Spleen (tissue), 11 donors: Measurements from ENCODE around the gene KRT31. TPM values are rescaled to one million over a fixed set of nuclear protein-coding genes. Genes with fewer than 3 reads are reported as not detected.

ENCODE experiments used
- DNase-seq: peaks from one replicate; pipeline ENCODE4 v3.0.0-alpha.2; 2020
- H3K27ac ChIP-seq, 8 donors: fragments of 200-600 bp; sonication (generic) in 7 of 8; 1 replicate in 4 of 8; 2 replicates in 4 of 8; pipeline versions ENCODE4 v1.5.0 to v1.8.0; 2016 to 2021; ENCODE audit warnings: inconsistent platforms in 4 of 8, mild to moderate bottlenecking in 4 of 8, moderate library complexity in 1 of 8
- H3K27me3 ChIP-seq, 7 donors: fragments of 200-600 bp; sonication (generic) in 6 of 7; replicated peaks in 1 of 7; 1 replicate in 4 of 7; 2 replicates in 3 of 7; pipeline versions ENCODE4 v1.5.0 to v1.8.0; 2016 to 2021; ENCODE audit warnings: inconsistent platforms in 3 of 7, mild to moderate bottlenecking in 1 of 7
- H3K36me3 ChIP-seq, 6 donors: fragments of 200-600 bp; sonication (generic) in 5 of 6; 1 replicate in 4 of 6; 2 replicates in 2 of 6; pipeline versions ENCODE4 v1.5.0 to v1.8.0; 2016 to 2021; ENCODE audit warnings: inconsistent platforms in 2 of 6
- H3K4me1 ChIP-seq, 6 donors: fragments of 200-600 bp; sonication (generic) in 5 of 6; 1 replicate in 3 of 6; 2 replicates in 3 of 6; pipeline versions ENCODE4 v1.5.0 to v1.8.0; 2016 to 2021; ENCODE audit warnings: inconsistent platforms in 3 of 6
- H3K4me3 ChIP-seq, 8 donors: fragments of 200-600 bp; sonication (generic) in 7 of 8; 1 replicate in 4 of 8; 2 replicates in 4 of 8; pipeline versions ENCODE4 v1.5.0 to v1.8.0; 2016 to 2021; ENCODE audit warnings: inconsistent platforms in 4 of 8, mild to moderate bottlenecking in 4 of 8, moderate library complexity in 2 of 8
- H3K9me3 ChIP-seq, 8 donors: fragments of 200-600 bp; sonication (generic) in 7 of 8; 1 replicate in 4 of 8; 2 replicates in 4 of 8; pipeline versions ENCODE4 v1.5.0 to v1.8.0; 2016 to 2021; ENCODE audit warnings: inconsistent platforms in 4 of 8
- POLR2A ChIP-seq, 3 donors: fragments of 450-650 bp; IDR thresholded peaks; one replicate each; pipeline ENCODE4 v1.5.1; 2017; ENCODE audit warnings: antibody characterized with exemption in 3 of 3, mild to moderate bottlenecking in 1 of 3
- POLR2AphosphoS5 ChIP-seq, 3 donors: sonication (generic); formaldehyde crosslinking; IDR thresholded peaks; one replicate each; pipeline ENCODE4 v1.5.1; 2017; ENCODE audit warnings: antibody characterized with exemption in 3 of 3
- WGBS, 5 donors: extraction: QIAGEN DNeasy Blood & Tissue Kit in 3 of 5; methylation state at CpG; one replicate each; pipeline versions ENCODE4 v1.1.5 to v1.1.7; 2013 to 2018; 5-methylcytosine and 5-hydroxymethylcytosine counted together
- intact Hi-C: fragments of 100-400 bp; cut with DNase I; formaldehyde crosslinking; loops from one replicate; pipeline ENCODE4 v1.15.0; 2023; ENCODE audit warnings: low total_unique reads
- polyA plus RNA-seq, 3 donors: library from polyadenylated mRNA; stranded (reverse); fragments of 200-250 nt; gene quantifications; one replicate each; pipeline ENCODE4 v1.2.1, GENCODE V29; 2013
- total RNA-seq, 7 donors: library from RNA; depleted of rRNA in 3 of 7; stranded (reverse); fragments of >200 nt in 3 of 7; fragmentation: NEBNext Ultra II Directional in 4 of 7; extraction: Animal tissue kit (Norgen Biotek cat#: 25700) in 4 of 7; gene quantifications; one replicate each; pipeline versions ENCODE4 v1.1.0 to v1.2.1, GENCODE V29; 2016 to 2021
- TF ChIP-seq, protein P1 (sequence below), 11 experiments: fragments of 200-600 bp in 7 of 11; fragments of 450-650 bp in 4 of 11; sonication (generic) in 4 of 11; IDR thresholded peaks in 8 of 11; conservative IDR thresholded peaks in 3 of 11; 1 replicate in 7 of 11; 2 replicates in 4 of 11; pipeline versions ENCODE4 v1.4.0 to v1.8.0; 2016 to 2021; ENCODE audit warnings: antibody characterized with exemption in 11 of 11, inconsistent platforms in 4 of 11, mild to moderate bottlenecking in 1 of 11
- donor health status: healthy with polysubstance abuse.
- donor health status: DM: no; HTN: no; CAD: no; lungs with moderate emphysema.
- donor health status: DM: no; HTN: no; CAD: no.
- donor health status: Bipolar disorder and iron deficiency.
- donor health status: healthy.
- donor health status: DM: no; HTN: no; CAD: no.
- donor health status: DM: yes; HTN: yes; CAD: no.

KRT31 gene
- total and polyA plus RNA-seq, 10 donors, result not detected

DNA sequence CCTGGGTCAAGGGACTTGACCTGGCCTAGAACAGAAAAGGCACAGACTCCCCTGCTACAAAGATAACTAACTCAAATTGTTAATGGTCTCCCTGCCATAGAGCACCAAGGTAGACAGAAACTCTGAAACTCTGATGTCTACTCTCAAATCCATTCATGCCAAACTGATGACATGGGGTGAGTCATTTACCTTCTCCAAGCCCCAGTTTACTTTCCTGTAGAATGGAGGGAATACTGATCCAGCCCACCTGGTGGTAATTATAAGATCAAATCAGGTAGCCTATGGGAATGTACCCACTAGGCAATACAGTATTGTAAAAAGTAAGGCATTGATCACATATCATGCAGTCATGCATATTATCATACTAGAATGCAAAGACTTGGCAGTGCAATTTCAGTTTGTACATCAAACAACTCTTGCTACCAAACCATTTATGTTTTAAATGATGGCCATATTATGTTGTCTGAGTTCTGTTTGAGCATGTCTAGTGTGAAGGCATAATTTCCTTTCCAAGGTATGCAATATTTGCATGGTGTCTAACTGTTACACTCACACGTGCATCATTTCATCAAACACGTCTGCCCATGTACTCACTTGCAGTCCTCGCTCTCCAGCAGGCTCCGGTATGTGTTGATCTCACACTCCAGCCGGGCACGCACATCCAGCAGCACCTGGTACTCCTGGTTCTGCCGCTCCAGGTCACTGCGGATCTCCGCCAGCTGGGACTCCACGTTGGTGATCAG, 3.0 kb downstream of the KRT31 start:
- Histone ChIP-seq H3K36me3 (no peaks in the 10 kb centered on the region), H3K27ac (no peak overlapping the region), H3K4me3 (no peak overlapping the region), H3K27me3 (peaks cover 0 to 18% (median 0%) of the 10 kb centered on the region in 7 donors), H3K9me3 (no peaks in the 10 kb centered on the region), H3K4me1 (no peaks in the 10 kb centered on the region)
- DNase-seq, result no peak
- no peak for TF ChIP-seq POLR2A (IDR thresholded peaks at IDR 0.05)
- TF ChIP-seq, protein P1, sequence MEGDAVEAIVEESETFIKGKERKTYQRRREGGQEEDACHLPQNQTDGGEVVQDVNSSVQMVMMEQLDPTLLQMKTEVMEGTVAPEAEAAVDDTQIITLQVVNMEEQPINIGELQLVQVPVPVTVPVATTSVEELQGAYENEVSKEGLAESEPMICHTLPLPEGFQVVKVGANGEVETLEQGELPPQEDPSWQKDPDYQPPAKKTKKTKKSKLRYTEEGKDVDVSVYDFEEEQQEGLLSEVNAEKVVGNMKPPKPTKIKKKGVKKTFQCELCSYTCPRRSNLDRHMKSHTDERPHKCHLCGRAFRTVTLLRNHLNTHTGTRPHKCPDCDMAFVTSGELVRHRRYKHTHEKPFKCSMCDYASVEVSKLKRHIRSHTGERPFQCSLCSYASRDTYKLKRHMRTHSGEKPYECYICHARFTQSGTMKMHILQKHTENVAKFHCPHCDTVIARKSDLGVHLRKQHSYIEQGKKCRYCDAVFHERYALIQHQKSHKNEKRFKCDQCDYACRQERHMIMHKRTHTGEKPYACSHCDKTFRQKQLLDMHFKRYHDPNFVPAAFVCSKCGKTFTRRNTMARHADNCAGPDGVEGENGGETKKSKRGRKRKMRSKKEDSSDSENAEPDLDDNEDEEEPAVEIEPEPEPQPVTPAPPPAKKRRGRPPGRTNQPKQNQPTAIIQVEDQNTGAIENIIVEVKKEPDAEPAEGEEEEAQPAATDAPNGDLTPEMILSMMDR (IDR thresholded peaks at IDR 0.05 in 8 of 11, conservative IDR thresholded peaks at IDR 0.05 in 3 of 11), result no peak
- 86 to 92% (median 90%) methylated on average over 6 to 10 of the region's 10 CpGs for WGBS, 5 donors
- intact Hi-C loops, result no loop called here

DNA sequence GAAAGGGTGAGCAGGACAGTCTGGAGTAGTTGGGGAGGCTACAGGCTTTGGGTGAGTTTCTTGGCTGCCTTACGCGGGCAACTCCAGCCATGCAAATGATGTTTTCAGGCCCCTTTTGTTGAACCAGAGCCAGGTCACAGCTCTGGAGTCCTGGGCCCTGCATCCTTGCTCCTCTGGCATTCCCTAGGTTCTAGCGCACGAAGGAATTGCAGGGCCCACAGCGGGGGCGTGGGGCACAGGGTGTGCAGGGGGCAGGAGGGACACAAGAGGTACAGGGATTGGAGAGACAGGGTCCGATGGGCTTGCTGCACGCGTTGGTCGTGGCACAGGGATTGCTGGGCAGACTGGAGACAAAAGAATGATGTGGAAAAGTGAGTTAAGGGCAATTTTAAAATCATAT, 3.6 kb downstream of the KRT31 start:
- 71 to 90% (median 89%) methylated on average over 10 of the region's 10 CpGs for WGBS, 5 donors
- Histone ChIP-seq H3K4me1 (no peaks in the 10 kb centered on the region), H3K4me3 (no peak overlapping the region), H3K27ac (no peak overlapping the region), H3K9me3 (no peaks in the 10 kb centered on the region), H3K36me3 (no peaks in the 10 kb centered on the region), H3K27me3 (peaks cover 0 to 17% (median 0%) of the 10 kb centered on the region in 7 donors)
- intact Hi-C loops, result no loop called here
- TF ChIP-seq, protein P1 (IDR thresholded peaks at IDR 0.05 in 8 of 11, conservative IDR thresholded peaks at IDR 0.05 in 3 of 11), result no peak
- TF ChIP-seq POLR2A (IDR thresholded peaks at IDR 0.05) (no peak), POLR2AphosphoS5 (IDR thresholded peaks at IDR 0.05) (no peak)
- no peak for DNase-seq

DNA sequence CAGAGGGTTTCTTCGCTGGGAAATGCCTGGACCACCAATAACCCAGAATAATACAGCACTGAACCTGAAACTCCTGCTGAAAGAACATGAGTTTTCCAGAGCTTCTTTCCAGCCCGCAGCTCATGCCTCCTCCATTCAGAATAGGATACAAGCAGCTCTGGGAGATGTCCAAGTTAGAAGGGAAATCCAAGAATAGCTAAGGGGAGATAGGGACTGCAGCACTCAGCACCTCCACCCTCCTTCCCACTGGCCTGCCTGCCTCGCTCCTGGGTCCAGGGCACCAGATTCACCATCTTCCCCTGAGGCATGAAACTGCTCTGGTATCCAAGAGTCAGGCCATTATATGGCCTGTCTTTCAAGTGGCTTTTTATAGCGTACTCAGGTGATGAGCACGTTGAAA, 4.1 kb downstream of the KRT31 start:
- intact Hi-C loops, result no loop called here
- TF ChIP-seq POLR2AphosphoS5 (IDR thresholded peaks at IDR 0.05) (no peak), POLR2A (IDR thresholded peaks at IDR 0.05) (no peak)
- TF ChIP-seq, protein P1 (IDR thresholded peaks at IDR 0.05 in 8 of 11, conservative IDR thresholded peaks at IDR 0.05 in 3 of 11), result no peak
- no peak overlapping the region for H3K27ac ChIP-seq
- no peaks in the 10 kb centered on the region for H3K36me3 ChIP-seq
- H3K9me3 ChIP-seq, result no peaks in the 10 kb centered on the region
- peaks cover 0 to 17% (median 0%) of the 10 kb centered on the region in 7 donors for H3K27me3 ChIP-seq
- no peak for DNase-seq
- no peaks in the 10 kb centered on the region for H3K4me1 ChIP-seq
- 72 to 84% (median 77%) methylated on average over 5 of the region's 5 CpGs for WGBS, 5 donors
- H3K4me3 ChIP-seq, result no peak overlapping the region

DNA sequence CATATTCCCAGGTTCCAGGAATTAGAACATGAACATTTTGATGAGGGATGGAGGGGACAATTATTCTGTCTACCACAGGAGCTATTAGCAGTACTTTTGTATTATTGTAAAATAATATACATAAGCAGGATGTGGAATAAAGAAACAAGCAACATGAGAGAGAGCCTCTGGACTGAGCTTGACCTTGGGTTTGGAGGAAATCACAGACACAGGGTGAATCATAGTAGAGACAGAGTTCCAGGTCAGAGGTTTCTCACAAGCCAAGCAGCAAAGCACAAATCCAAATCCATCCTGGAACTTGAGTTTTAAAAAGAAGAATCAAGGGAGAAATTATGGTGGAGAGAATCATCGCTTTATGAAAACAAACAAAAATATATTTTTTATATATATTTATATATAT, 5.1 kb downstream of the KRT31 start:
- Histone ChIP-seq H3K36me3 (no peaks in the 10 kb centered on the region), H3K9me3 (peaks cover 0 to 8% (median 4%) of the 10 kb centered on the region in 8 donors), H3K4me1 (no peaks in the 10 kb centered on the region), H3K27ac (no peak overlapping the region), H3K4me3 (no peak overlapping the region), H3K27me3 (peaks cover 0 to 17% (median 0%) of the 10 kb centered on the region in 7 donors)
- 93 to 98% (median 97%) methylated on average over 1 of the region's 1 CpG for WGBS, 5 donors
- TF ChIP-seq, protein P1 (IDR thresholded peaks at IDR 0.05 in 8 of 11, conservative IDR thresholded peaks at IDR 0.05 in 3 of 11), result no peak
- TF ChIP-seq POLR2AphosphoS5 (IDR thresholded peaks at IDR 0.05), result no peak
- no peak for TF ChIP-seq POLR2A (IDR thresholded peaks at IDR 0.05)
- no peak for DNase-seq
- intact Hi-C loops, result no loop called here
